GM21723 (cell line): ENCODE results near the gene PRDM1.
"Not testable (repeated sequence)": the region's sequence is repeated elsewhere in the genome, so short reads cannot be mapped to it uniquely, and the experiment has no call there.

ENCODE experiments used
- ATAC-seq: cut with Tn5 transposase; IDR thresholded peaks from one replicate; pipeline ENCODE4 v1.9.1; 2021; ENCODE audit warnings: mild to moderate bottlenecking, moderate library complexity; ENCODE audit not compliant: unreplicated experiment

The PRDM1 gene

GRCh38 chr6:106134087-106134770, 48.1 kb downstream of the PRDM1 start:
- ATAC-seq: no peak

- no peak for ATAC-seq
These were observed 48.9 kb downstream of the PRDM1 start for GRCh38 chr6:106134906-106135634.

GRCh38 chr6:106135911-106136571, 49.9 kb downstream of the PRDM1 start:
- ATAC-seq: no peak

GRCh38 chr6:106136845-106137244, 50.7 kb downstream of the PRDM1 start:
- ATAC-seq: no peak

- no peak for ATAC-seq
These were observed 52.0 kb downstream of the PRDM1 start for GRCh38 chr6:106138151-106138550.

- ATAC-seq: peak; percentile 88
These were observed 55.5 kb downstream of the PRDM1 start for GRCh38 chr6:106141441-106142237.

- ATAC-seq: no peak
These were observed 56.8 kb downstream of the PRDM1 start for GRCh38 chr6:106142876-106143431.

GRCh38 chr6:106143665-106144064, 57.5 kb downstream of the PRDM1 start:
- ATAC-seq: no peak

GRCh38 chr6:106145144-106145543, 59.0 kb downstream of the PRDM1 start:
- no peak for ATAC-seq

GRCh38 chr6:106145741-106146227, 59.6 kb downstream of the PRDM1 start:
- peak; percentile 35 for ATAC-seq

GRCh38 chr6:106146852-106147351, 60.8 kb downstream of the PRDM1 start:
- ATAC-seq: peak; percentile 28

GRCh38 chr6:106147476-106147875, 61.3 kb downstream of the PRDM1 start:
- ATAC-seq: no peak

GRCh38 chr6:106149472-106150069, 63.4 kb downstream of the PRDM1 start:
- ATAC-seq: no peak

- not testable (repeated sequence) for ATAC-seq
These were observed 66.3 kb downstream of the PRDM1 start for GRCh38 chr6:106152476-106152875.

GRCh38 chr6:106152952-106153351, 66.8 kb downstream of the PRDM1 start:
- ATAC-seq: no peak

- no peak for ATAC-seq
These were observed 68.2 kb downstream of the PRDM1 start for GRCh38 chr6:106154326-106154725.

- ATAC-seq: no peak
These were observed 69.2 kb downstream of the PRDM1 start for GRCh38 chr6:106155219-106155830.

GRCh38 chr6:106156413-106156812, 70.3 kb downstream of the PRDM1 start:
- no peak for ATAC-seq

GRCh38 chr6:106156863-106157262, 70.7 kb downstream of the PRDM1 start:
- ATAC-seq: no peak

- no peak for ATAC-seq
These were observed 72.7 kb downstream of the PRDM1 start for GRCh38 chr6:106158816-106159215.
